Endothelial cell of umbilical vein (primary cell): Measurements from ENCODE around the gene RGS6. TPM values are rescaled to one million over a fixed set of nuclear protein-coding genes. Genes with fewer than 3 reads are reported as not detected.

Experiments used
- BruUV-seq: library from RNA; stranded (reverse); fragments of 400-500 nt; replicated peaks from 2 replicates; lab custom pipeline; 2021; lab: Mats Ljungman, UMichigan
- CTCF ChIA-PET: fragments of 300-600, 350-600 bp; sonication (Branson Sonifier 250); formaldehyde crosslinking; loops from one replicate; lab custom pipeline; 2021; ENCODE audit warnings: antibody characterized with exemption, inconsistent platforms; lab: Charles Lee
- POLR2A ChIA-PET: fragments of 300-600, 350-600 bp; sonication (Branson Sonifier 250); formaldehyde crosslinking; loops from one replicate; lab custom pipeline; 2021; ENCODE audit warnings: antibody characterized with exemption, inconsistent platforms; lab: Charles Lee
- DNase-seq: peaks from one replicate; pipeline ENCODE4 v3.0.0-alpha.2; 2011; ENCODE audit warnings: low read depth, low spot score
- FAIRE-seq: peaks from 2 replicates; lab custom pipeline; 2011; peaks lifted over from hg19 to GRCh38; lab: Jason Lieb, UNC
- H2AFZ ChIP-seq: 2 replicates; pipeline ENCODE4 v1.6.0; 2012; ENCODE audit warnings: low read depth, low read length, control low read depth, inconsistent platforms
- H3K27ac ChIP-seq: 2 replicates; pipeline ENCODE4 v1.5.1; 2011; ENCODE audit warnings: low read depth, mild to moderate bottlenecking, control low read depth, low read length, moderate library complexity; ENCODE audit not compliant: insufficient read depth
- H3K27me3 ChIP-seq, 2 experiments: 2 replicates each; pipeline versions ENCODE4 v1.6.0 to v1.6.1; 2011; ENCODE audit warnings: low read length in 2 of 2, mixed read lengths in 1 of 2; ENCODE audit not compliant: control insufficient read depth in 2 of 2, insufficient read depth in 2 of 2
- H3K36me3 ChIP-seq, 2 experiments: 2 replicates in 1 of 2; 3 replicates in 1 of 2; pipeline ENCODE4 v1.5.1; 2011; ENCODE audit warnings: low read length in 2 of 2, mild to moderate bottlenecking in 1 of 2, moderate library complexity in 1 of 2; ENCODE audit not compliant: control insufficient read depth in 2 of 2, insufficient read depth in 2 of 2; ENCODE audit errors: extremely low read depth in 1 of 2
- H3K4me1 ChIP-seq: 3 replicates; pipeline ENCODE4 v1.5.1; 2011; ENCODE audit warnings: mild to moderate bottlenecking, low read length; ENCODE audit not compliant: control insufficient read depth, insufficient read depth; ENCODE audit errors: extremely low read depth
- H3K4me2 ChIP-seq: 2 replicates; pipeline ENCODE4 v1.6.1; 2011; ENCODE audit warnings: low read length, control low read depth, mixed read lengths; ENCODE audit not compliant: insufficient read depth
- H3K4me3 ChIP-seq, 3 experiments: fragments of 200-600 bp in 1 of 3; sonication (generic), shearing (Covaris generic) in 1 of 3; replicated peaks in 1 of 3; 2 replicates each; pipeline ENCODE4 v1.5.1; 2011 to 2016; ENCODE audit warnings: control low read depth in 3 of 3, low read length in 3 of 3, mild to moderate bottlenecking in 2 of 3, inconsistent platforms in 1 of 3, low read depth in 1 of 3, moderate library complexity in 1 of 3; ENCODE audit not compliant: insufficient read depth in 1 of 3
- H3K79me2 ChIP-seq: 2 replicates; pipeline ENCODE4 v1.6.0; 2012; ENCODE audit warnings: low read length, inconsistent platforms; ENCODE audit not compliant: control insufficient read depth, insufficient read depth
- H3K9ac ChIP-seq: replicated peaks from 2 replicates; pipeline ENCODE3; 2011; ENCODE audit warnings: low read length, control low read depth; ENCODE audit not compliant: insufficient read depth; ENCODE audit errors: extremely low read depth
- H3K9me1 ChIP-seq: replicated peaks from 3 replicates; pipeline ENCODE4 v1.6.0; 2011; ENCODE audit warnings: mild to moderate bottlenecking, low read length; ENCODE audit not compliant: control insufficient read depth, insufficient read depth; ENCODE audit errors: extremely low read depth
- H3K9me3 ChIP-seq: replicated peaks from 2 replicates; pipeline ENCODE4 v1.5.1; 2012; ENCODE audit warnings: low read length, inconsistent platforms; ENCODE audit not compliant: control insufficient read depth, insufficient read depth
- H4K20me1 ChIP-seq: replicated peaks from 2 replicates; pipeline ENCODE3; 2011; ENCODE audit warnings: mild to moderate bottlenecking, low read length; ENCODE audit not compliant: control insufficient read depth, insufficient read depth; ENCODE audit errors: extremely low read depth
- CTCF ChIP-seq, 2 donors: IDR thresholded peaks; 1 replicate in 1 of 2; 2 replicates in 1 of 2; pipeline ENCODE4 v1.5.1; 2011; ENCODE audit warnings: low read length in 2 of 2, mild to moderate bottlenecking in 2 of 2, moderate library complexity in 2 of 2, control low read depth in 1 of 2, inconsistent platforms in 1 of 2, low read depth in 1 of 2; ENCODE audit not compliant: insufficient read depth in 1 of 2; ENCODE audit errors: extremely low read depth in 1 of 2
- EZH2 ChIP-seq: IDR thresholded peaks from 2 replicates; pipeline ENCODE4 v1.6.1; 2012; ENCODE audit warnings: borderline replicate concordance, low read depth, mild to moderate bottlenecking, moderate library complexity, low read length, inconsistent platforms; ENCODE audit not compliant: severe bottlenecking
- MAX ChIP-seq: IDR thresholded peaks from 2 replicates; pipeline ENCODE4 v1.6.1; 2011; ENCODE audit not compliant: insufficient read depth, insufficient read length
- MYC ChIP-seq: IDR thresholded peaks from one replicate; pipeline ENCODE4 v1.6.1; 2011; ENCODE audit warnings: mild to moderate bottlenecking, low read depth, low read length
- POLR2A ChIP-seq: IDR thresholded peaks from 2 replicates; pipeline ENCODE4 v1.6.1; 2012; ENCODE audit warnings: low read depth, mild to moderate bottlenecking, control low read depth, low read length
- POLR2AphosphoS5 ChIP-seq: IDR thresholded peaks from 2 replicates; pipeline ENCODE4 v1.6.1; 2012; ENCODE audit warnings: low read depth, mild to moderate bottlenecking, control low read depth, low read length, moderate library complexity; ENCODE audit not compliant: insufficient read depth
- dilution Hi-C: fragments of 300-500 bp; cut with MboI; formaldehyde crosslinking; loops from one replicate; pipeline ENCODE4 v1.15.0; 2019; ENCODE audit warnings: low sequenced_read_pairs; ENCODE audit not compliant: extremely low pct_ligation_motif_present
- intact Hi-C: fragments of 100-400 bp; cut with micrococcal nuclease; formaldehyde crosslinking; loops from one replicate; pipeline ENCODE4 v1.10.0; 2022
- polyA plus RNA-seq, 4 experiments: library from polyadenylated mRNA; depleted of rRNA in 3 of 4; stranded (reverse) in 3 of 4; unstranded in 1 of 4; fragments of >200 nt; gene quantifications; 2 replicates each; pipeline versions ENCODE4 v1.2.1 to v1.2.3, GENCODE V29; 2011 to 2012; ENCODE audit warnings: missing spikeins in 1 of 4
- total RNA-seq: library from RNA; stranded (reverse); gene quantifications from 2 replicates; pipeline ENCODE4 v1.2.3, GENCODE V29; 2021

The RGS6 gene
- total and polyA plus RNA-seq, 2 donors (not counting 3 experiments of a cell fraction or from before 2014, with no cell fraction given): not detected

GRCh38 chr14:72347118-72347517 is 414.9 kb downstream of the RGS6 start:
- Histone ChIP-seq H3K4me2 (no peak overlapping the region), H3K36me3 (no peaks in the 10 kb centered on the region), H3K9me1 (no peaks in the 10 kb centered on the region), H4K20me1 (no peaks in the 10 kb centered on the region), H3K9ac (no peak overlapping the region), H3K27ac (no peak overlapping the region), H3K79me2 (no peaks in the 10 kb centered on the region), H3K9me3 (no peaks in the 10 kb centered on the region), H3K4me3 (no peak overlapping the region), H2AFZ (no peak overlapping the region), H3K27me3 (no peaks in the 10 kb centered on the region), H3K4me1 (no peaks in the 10 kb centered on the region)
- no peak for TF ChIP-seq POLR2A
- TF ChIP-seq CTCF (IDR thresholded peaks at IDR 0.05; ENCODE audit: extremely low read depth in 1 of 2, insufficient read depth in 1 of 2, low read depth in 1 of 2, low read length in 2 of 2): no peak
- no peak for TF ChIP-seq MYC
- TF ChIP-seq POLR2AphosphoS5: no peak
- no peak for TF ChIP-seq MAX
- dilution Hi-C loops (no loop called here), intact Hi-C loops (no loop called here)
- DNase-seq (no peak), FAIRE-seq (no peak)
- CTCF ChIA-PET: no interaction called here
- no TSS peak for BruUV-seq
- POLR2A ChIA-PET: no interaction called here

- BruUV-seq: no TSS peak
- Histone ChIP-seq H3K4me1 (no peaks in the 10 kb centered on the region), H3K4me2 (no peak overlapping the region), H3K36me3 (no peaks in the 10 kb centered on the region), H3K79me2 (no peaks in the 10 kb centered on the region), H3K27ac (no peak overlapping the region), H3K4me3 (no peak overlapping the region), H3K9me3 (no peaks in the 10 kb centered on the region), H3K9me1 (no peaks in the 10 kb centered on the region), H3K9ac (no peak overlapping the region), H3K27me3 (no peaks in the 10 kb centered on the region), H2AFZ (no peak overlapping the region), H4K20me1 (no peaks in the 10 kb centered on the region)
- TF ChIP-seq EZH2: no peak
- TF ChIP-seq MYC: no peak
- no peak for TF ChIP-seq POLR2A
- no peak for TF ChIP-seq CTCF (IDR thresholded peaks at IDR 0.05; ENCODE audit: extremely low read depth in 1 of 2, insufficient read depth in 1 of 2, low read depth in 1 of 2, low read length in 2 of 2)
- TF ChIP-seq POLR2AphosphoS5: no peak
- CTCF ChIA-PET: no interaction called here
- no peak for DNase-seq
- FAIRE-seq: no peak
- dilution Hi-C loops: no loop called here
- POLR2A ChIA-PET: no interaction called here
- intact Hi-C loops: no loop called here
Observed at GRCh38 chr14:72350215-72350614, 418.0 kb downstream of the RGS6 start.
